GM19324 (cell line): ENCODE measurements around the gene LEP.
"Not testable (repeated sequence)": the region's sequence is repeated elsewhere in the genome, so short reads cannot be mapped to it uniquely, and the experiment has no call there.

Experiments
- ATAC-seq: cut with Tn5 transposase; IDR thresholded peaks from one replicate; pipeline ENCODE4 v1.9.1; 2021; ENCODE audit warnings: mild to moderate bottlenecking, moderate library complexity; ENCODE audit not compliant: unreplicated experiment, low FRiP score

LEP gene

GRCh38 chr7:128270826-128271272, 29.8 kb downstream of the LEP start:
- no peak for ATAC-seq

GRCh38 chr7:128271471-128271941, 30.4 kb downstream of the LEP start:
- no peak for ATAC-seq

GRCh38 chr7:128271942-128272481, 30.9 kb downstream of the LEP start:
- no peak for ATAC-seq

GRCh38 chr7:128274246-128274883, 33.3 kb downstream of the LEP start:
- no peak for ATAC-seq

GRCh38 chr7:128274884-128275603, 34.0 kb downstream of the LEP start:
- no peak for ATAC-seq

- no peak for ATAC-seq
Measured at GRCh38 chr7:128275681-128276080, 34.6 kb downstream of the LEP start.

- no peak for ATAC-seq
Measured at GRCh38 chr7:128278366-128278765, 37.3 kb downstream of the LEP start.

- ATAC-seq: no peak
Measured at GRCh38 chr7:128279124-128279713, 38.1 kb downstream of the LEP start.

GRCh38 chr7:128280451-128280850, 39.4 kb downstream of the LEP start:
- ATAC-seq: not testable (repeated sequence)

- no peak for ATAC-seq
Measured at GRCh38 chr7:128281605-128282380, 40.7 kb downstream of the LEP start.

GRCh38 chr7:128284102-128284501, 43.0 kb downstream of the LEP start:
- no peak for ATAC-seq

- no peak for ATAC-seq
Measured at GRCh38 chr7:128287556-128287955, 46.5 kb downstream of the LEP start.

- not testable (repeated sequence) for ATAC-seq
Measured at GRCh38 chr7:128298004-128298403, 56.9 kb downstream of the LEP start.

- ATAC-seq: no peak
Measured at GRCh38 chr7:128299109-128299607, 58.1 kb downstream of the LEP start.

GRCh38 chr7:128302139-128302538, 61.1 kb downstream of the LEP start:
- ATAC-seq: no peak

- no peak for ATAC-seq
Measured at GRCh38 chr7:128303133-128303532, 62.1 kb downstream of the LEP start.

- ATAC-seq: no peak
Measured at GRCh38 chr7:128303643-128304042, 62.6 kb downstream of the LEP start.

- ATAC-seq: no peak
Measured at GRCh38 chr7:128304212-128304611, 63.1 kb downstream of the LEP start.

- no peak for ATAC-seq
Measured at GRCh38 chr7:128307061-128307460, 66.0 kb downstream of the LEP start.
